Activated naive CD4-positive, alpha-beta T cell treated with anti-CD3 and anti-CD28 coated beads, Interleukin-2, amount 50 U/mL, for 16 hours (primary cell): Measurements from ENCODE around the gene FHIT.

Source experiments
- DNase-seq: peaks from one replicate; pipeline ENCODE4 v3.0.0-alpha.2; 2020

The FHIT gene

GRCh38 chr3:60355825-60356224 is 895.4 kb downstream of the FHIT start:
- no peak for DNase-seq

- DNase-seq, result no peak
Measured at GRCh38 chr3:60351481-60351880, 899.8 kb downstream of the FHIT start.

DNA sequence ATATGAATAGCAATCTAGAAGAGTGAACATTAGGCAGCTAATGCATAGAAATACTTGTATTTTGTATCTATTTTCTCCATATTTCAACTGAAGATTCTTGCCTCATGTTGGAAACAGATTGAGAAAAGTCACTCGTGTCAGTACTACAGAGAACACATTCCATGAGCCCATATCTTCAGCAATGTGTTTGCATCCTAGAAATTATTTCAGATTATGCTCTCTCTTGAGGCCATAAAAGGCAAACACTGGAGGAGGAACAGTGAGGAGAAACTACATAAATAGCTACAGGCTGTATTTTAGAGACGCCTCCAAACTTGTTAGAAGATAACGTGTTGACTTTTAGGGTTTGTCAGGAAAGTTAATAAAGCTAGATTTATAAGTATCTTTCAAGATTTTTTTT is 906.9 kb downstream of the FHIT start:
- DNase-seq, result no peak

GRCh38 chr3:60343831-60344230 is 907.4 kb downstream of the FHIT start:
- no peak for DNase-seq

DNA sequence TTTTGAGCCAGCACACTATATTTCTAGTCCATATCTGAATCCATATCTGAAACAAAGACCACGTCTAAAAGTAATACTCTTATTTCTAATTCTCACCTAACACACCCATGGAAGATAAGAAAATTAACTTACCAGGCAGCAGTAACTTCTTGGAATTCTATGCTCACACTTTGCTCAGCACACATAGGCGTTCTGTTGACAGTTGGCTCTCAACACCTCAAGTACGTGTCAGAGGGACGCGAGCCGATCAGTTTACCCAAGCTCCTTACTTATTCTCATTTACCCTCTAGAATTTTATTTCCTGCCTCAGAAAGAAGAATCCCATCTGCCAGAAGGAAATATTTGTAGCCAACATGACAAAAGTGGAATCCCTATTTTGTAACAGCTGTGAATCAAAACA is 911.9 kb downstream of the FHIT start:
- DNase-seq, result no peak

- DNase-seq, result no peak
Measured at GRCh38 chr3:60337421-60337820, 913.8 kb downstream of the FHIT start.

DNA sequence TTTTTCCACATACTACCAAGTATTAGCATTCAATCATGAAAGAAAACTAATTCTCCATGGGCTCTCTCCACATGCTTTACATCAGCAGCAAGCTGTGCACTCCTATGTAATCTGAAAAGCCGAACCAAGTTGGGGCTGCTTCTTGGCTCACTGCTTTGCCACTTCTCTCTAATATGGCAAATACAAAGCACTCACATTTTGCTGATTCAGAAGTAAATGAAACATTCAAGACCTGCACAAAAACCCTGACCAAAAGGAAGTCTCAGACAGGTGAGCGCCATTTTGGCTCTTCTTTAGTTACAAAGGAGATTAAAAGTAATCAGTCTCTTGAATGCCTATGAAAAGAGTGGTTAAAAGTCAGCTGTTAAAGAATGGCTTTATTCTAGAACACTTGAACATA is 915.2 kb downstream of the FHIT start:
- DNase-seq, result no peak

- no peak for DNase-seq
Measured at GRCh38 chr3:60333710-60334109, 917.5 kb downstream of the FHIT start.

GRCh38 chr3:60330107-60330506 is 921.1 kb downstream of the FHIT start:
- no peak for DNase-seq

GRCh38 chr3:60325610-60326170 is 925.6 kb downstream of the FHIT start:
- DNase-seq, result no peak

DNA sequence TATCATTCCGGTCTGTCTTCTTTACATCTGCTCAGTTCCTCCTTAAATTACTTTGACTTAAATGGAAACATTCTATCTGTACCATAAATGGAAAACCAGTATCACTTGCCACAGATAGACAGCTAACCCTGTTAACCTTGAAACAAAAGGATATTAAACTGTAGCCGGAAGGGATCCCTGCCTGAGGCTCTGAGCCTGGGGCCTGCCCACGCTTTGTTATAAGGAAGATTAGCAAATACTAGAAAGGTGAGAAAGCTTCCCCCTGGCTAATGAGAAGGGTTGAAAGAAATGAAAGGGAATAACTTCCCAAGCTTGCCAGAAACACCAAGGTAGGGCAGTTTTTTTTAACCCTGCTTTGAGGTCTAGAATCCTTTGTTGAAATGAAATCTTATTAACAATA is 927.6 kb downstream of the FHIT start:
- no peak for DNase-seq

DNA sequence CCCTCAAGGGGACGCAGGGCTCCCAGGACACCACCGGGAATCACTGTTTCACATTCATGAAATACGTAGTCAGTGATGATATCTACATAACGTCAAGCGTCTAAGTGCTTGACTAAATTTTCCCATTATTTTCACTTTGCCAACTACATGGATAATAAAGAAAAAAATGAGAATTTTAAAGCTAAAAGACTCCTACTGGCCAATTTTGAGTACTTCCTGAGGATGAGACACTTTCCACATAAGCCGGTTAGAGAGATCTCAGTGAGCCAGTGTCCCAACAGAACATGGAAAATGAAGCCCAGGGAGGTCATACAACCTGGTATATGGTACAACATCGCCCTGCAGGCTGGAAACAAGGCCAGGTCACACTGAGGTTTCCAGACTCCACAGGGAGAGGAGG is 928.1 kb downstream of the FHIT start:
- DNase-seq, result no peak

DNA sequence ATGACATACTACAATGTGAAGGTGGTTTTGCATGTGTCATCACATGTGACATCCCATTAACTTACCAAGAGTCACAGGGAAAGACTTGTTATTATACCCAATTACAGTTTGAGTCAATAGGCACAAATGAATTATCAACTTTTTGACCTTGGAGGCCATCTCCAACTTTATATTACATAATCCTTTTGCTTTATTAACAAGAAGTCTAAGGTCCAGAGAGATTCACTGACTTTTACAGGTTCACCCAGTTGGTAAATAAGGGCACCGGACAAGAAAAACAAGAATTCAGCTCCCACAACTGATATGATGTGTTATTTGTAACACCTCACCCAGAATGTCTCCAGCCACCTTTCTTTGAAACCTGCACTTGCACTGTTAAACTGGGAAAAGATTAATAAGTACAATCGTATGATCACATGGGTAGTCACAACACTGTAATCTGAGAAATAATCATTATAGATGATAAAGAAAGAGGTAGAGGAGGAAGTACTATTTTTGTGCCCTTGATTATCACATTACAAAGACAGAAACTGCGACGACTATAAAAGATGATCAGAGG is 928.9 kb downstream of the FHIT start:
- no peak for DNase-seq

DNA sequence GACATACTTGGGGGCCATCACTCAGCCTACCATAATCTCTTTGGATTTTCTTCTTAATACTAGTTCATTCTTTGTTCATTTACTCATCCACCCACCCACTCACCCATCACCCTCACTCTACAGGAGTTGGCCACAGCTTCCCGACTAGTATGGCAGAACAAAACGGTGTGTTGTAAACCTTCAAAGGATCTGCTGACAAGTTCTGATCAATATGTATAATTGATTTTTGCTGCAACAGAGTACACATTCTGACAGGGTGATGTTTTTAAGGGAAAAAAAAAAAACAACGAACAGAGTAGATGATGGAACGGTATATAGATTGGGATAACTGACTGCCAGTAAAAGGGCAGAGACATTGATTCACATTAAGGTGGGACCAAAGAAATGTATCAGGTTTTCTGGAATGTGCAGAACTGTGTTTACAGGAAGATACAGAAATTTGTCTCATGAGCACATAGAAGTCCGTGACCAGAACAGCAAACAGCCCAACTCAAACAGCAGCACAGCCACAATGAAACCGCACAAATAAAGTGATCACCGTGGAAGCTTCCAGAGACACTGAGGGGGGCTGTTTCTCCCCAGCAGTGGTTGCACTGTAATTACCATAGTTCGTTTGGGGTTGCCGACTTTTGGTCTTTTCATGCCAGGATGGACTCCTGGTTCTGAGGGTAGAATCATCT is 931.9 kb downstream of the FHIT start:
- DNase-seq, result no peak

- DNase-seq, result no peak
Measured at GRCh38 chr3:60316121-60316797, 935.0 kb downstream of the FHIT start.

DNA sequence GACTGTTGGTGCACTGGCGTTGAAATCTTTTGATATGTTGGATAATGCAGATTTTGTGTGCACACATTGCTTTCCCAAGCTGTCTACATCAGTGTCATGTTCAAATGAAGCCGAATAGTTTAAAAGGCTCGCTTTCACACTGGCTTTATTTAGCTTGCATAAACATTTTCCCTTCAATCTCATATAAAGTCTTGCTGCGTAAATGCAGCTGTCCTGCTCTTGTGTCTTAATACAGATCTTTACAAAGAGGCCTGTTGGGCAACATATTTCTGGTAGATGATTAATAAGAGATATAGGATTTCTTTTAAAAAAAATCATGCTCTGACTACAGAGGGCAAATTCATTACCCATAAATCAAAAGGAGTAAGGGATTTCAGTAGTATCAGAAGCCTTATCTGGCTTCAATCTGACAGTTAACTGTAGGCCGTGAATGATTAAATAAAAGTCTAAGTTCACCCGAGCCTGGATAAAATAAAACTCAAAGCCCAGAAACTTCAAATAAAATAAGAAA is 937.2 kb downstream of the FHIT start:
- DNase-seq, result no peak

DNA sequence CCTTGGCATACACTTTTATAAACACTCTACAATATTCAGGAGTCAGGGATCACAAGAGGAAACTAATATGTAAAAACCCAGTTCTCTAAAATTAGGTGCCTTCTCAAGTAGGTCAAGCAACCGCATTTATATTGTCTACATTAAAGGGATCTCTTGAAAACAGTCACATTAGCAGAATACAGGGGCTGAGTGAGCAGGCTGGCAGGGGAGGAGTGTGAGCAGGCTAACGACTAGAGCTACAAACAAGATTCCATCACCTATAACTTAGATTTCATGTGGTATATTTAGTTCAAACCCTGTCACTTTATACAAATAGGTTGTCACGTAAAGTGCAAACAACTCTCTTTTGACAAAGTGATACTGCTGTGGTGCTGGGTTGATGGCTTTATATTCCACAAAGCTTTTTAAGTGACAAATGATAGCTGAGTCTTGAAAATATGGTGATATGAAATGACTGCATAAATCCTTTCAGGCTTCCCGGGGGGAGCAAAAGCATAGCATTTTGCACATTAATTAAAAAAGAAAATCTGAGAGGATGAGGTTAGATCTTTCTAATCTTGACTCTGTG is 937.9 kb downstream of the FHIT start:
- DNase-seq, result no peak

DNA sequence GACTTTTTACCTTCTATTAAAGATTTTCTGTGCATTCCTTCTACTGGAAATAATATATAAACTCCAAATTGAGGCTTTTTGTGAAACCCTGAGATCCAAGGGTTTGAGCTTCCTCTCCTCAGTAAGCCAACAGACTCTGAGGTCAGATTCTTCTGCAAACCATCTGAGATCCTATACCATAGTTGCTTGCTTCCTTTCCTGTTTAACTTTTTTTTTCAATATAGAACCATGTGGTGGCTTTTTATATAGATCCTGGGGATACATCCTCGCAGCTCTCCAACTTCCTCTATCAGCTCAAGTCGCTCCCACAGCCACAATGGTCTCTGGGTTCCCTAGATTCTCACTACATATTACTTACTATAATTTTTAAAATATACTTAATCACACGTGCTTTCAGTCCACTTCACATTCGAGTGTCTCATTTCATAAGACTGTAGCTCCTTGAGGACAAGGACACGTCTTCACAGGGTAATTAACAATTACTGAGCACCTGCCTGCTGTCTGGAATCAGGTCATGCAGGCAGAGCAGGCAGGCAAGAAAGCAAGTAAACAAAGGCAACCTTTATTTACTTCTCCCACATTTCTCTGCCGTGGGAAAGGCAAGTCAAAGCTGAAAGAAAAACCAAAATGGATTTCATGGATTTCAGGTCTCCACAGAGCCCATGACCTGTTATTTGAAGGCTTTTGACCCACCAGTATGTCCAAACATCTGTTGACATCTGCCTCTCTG is 941.5 kb downstream of the FHIT start:
- DNase-seq, result no peak

DNA sequence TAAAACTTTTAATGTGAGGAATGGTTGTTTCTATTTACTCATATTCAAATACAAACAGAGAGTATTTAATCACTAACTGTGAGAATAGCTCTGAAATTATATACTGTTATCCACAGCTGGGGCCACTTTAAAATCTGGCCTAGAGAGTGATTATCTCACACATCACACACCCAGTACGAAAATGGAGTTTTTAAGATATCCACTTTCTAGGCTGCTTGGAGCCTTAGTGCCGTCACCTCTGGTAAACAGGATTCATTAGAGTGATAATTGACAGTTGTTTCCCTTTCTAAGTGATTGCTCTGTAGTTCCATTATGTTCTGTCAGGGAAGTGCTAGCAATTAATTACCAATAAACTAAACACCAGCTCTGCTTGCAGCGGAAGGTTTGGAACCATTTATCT is 942.4 kb downstream of the FHIT start:
- DNase-seq, result no peak

DNA sequence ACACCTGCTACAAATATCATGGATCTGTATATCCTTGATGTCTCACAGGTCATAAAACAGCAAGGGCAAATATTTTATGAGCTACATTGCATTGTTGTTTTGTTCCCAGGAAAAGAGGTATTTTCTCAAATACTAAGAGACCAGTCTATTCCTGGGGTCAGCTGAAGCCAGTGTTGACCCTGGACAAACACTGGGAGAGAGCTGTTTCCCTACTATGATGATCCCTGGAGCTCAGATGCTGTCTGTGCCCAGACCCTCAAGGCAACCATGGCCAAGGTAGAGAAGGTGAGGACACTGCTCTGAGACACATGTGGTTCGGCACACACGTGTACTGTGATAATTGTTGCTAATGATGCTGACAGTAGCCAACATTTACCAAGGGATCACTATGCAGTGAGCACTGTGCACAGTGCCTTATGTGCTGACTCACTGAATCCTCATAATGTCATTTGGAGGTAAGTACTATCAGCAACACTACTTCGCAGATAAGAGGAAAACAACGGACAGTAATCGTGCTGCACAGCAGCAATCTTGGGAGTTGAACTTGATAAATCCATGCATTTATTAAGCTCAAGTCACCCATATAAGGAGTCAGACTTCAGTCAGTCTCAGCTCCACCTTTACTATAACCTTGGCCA is 943.6 kb downstream of the FHIT start:
- DNase-seq, result no peak

- DNase-seq, result no peak
Measured at GRCh38 chr3:60304112-60304511, 947.1 kb downstream of the FHIT start.

DNA sequence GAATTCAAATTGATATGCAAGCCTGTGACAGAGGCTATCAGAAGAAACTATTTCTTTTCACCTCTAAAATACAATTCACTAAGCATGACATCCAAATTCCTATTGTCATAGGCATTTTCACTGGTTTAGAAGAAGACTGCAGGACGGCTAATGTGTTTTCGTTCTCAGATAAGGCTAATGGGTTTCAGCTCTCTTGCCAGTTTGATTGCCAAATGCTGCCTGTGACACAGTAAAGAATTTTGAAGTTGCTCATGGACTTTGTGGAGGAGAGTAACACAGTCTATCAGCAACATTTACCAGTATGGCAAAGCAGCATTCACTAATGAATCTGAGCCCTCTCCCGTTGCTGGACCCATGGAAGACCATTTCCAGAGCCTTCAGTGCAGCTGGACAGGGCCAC is 948.1 kb downstream of the FHIT start:
- no peak for DNase-seq

- no peak for DNase-seq
Measured at GRCh38 chr3:60301142-60301541, 950.1 kb downstream of the FHIT start.
